DND-41 (cell line): ENCODE data around the gene CFLAR.
"Not testable (repeated sequence)": the region's sequence is repeated elsewhere in the genome, so short reads cannot be mapped to it uniquely, and the experiment has no call there.

ENCODE experiments used
- EZH2 ChIP-seq: IDR thresholded peaks from 3 replicates; pipeline ENCODE4 v1.6.1; 2012; ENCODE audit warnings: borderline replicate concordance, low read depth, mild to moderate bottlenecking, moderate library complexity, low read length, inconsistent platforms; ENCODE audit not compliant: severe bottlenecking
- TF ChIP-seq, protein P1 (sequence below): IDR thresholded peaks from 2 replicates; pipeline ENCODE4 v1.5.1; 2012; ENCODE audit warnings: borderline replicate concordance, low read length, moderate library complexity, mild to moderate bottlenecking; ENCODE audit not compliant: poor library complexity, severe bottlenecking; ENCODE audit errors: extremely low read depth

DNA sequence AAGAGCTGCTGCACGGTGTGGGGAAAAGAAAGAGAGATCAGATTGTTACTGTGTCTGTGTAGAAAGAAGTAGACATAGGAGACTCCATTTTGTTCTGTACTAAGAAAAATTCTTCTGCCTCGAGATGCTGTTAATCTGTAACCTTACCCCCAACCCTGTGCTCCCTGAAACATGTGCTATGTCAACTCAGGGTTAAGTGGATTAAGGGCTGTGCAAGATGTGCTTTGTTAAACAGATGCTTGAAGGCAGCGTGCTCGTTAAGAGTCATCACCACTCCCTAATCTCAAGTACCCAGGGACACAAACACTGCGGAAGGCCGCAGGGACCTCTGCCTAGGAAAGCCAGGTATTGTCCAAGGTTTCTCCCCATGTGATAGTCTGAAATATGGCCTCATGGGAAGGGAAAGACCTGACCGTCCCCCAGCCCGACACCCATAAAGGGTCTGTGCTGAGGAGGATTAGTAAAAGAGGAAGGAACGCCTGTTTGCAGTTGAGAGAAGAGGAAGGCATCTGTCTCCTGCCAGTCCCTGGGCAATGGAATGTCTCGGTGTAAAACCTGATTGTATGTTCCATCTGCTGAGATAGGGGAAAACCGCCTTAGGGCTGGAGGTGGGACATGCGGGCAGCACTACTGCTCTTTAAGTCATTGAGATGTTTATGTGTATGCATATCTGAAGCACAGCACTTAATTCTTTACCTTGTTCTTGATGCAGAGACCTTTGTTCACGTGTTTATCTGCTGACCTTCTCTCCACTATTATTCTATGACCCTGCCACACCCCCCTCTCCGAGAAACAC is 23.2 kb downstream of the CFLAR start:
- TF ChIP-seq, protein P1, sequence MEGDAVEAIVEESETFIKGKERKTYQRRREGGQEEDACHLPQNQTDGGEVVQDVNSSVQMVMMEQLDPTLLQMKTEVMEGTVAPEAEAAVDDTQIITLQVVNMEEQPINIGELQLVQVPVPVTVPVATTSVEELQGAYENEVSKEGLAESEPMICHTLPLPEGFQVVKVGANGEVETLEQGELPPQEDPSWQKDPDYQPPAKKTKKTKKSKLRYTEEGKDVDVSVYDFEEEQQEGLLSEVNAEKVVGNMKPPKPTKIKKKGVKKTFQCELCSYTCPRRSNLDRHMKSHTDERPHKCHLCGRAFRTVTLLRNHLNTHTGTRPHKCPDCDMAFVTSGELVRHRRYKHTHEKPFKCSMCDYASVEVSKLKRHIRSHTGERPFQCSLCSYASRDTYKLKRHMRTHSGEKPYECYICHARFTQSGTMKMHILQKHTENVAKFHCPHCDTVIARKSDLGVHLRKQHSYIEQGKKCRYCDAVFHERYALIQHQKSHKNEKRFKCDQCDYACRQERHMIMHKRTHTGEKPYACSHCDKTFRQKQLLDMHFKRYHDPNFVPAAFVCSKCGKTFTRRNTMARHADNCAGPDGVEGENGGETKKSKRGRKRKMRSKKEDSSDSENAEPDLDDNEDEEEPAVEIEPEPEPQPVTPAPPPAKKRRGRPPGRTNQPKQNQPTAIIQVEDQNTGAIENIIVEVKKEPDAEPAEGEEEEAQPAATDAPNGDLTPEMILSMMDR: not testable (repeated sequence)
- TF ChIP-seq EZH2: not testable (repeated sequence)
